Islet of Langerhans (tissue), 1 donor: Measurements from ENCODE around the gene WDSUB1.

Experiments used
- FAIRE-seq: peaks from one replicate; lab custom pipeline; 2011; peaks lifted over from hg19 to GRCh38; lab: Jason Lieb, UNC

The WDSUB1 gene

GRCh38 chr2:159195697-159196096 lies 90.8 kb downstream of the WDSUB1 start:
- no peak for FAIRE-seq

DNA sequence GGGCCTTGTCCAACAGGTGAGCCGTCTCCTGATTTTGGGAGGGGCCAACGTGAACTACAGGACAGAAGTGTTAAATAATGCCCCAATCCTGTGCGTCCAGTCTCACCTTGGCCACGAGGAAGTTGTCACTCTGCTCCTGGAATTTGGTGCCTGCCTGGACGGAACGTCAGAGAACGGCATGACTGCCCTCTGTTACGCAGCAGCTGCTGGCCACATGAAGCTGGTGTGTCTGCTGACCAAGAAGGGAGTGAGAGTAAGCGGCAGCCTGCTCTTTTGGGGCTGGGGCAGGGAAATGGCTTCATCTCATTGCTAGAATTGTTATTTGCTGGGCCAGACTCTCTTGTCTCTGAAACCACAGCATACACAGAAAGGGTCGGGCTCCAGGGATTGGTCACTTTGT lies 92.3 kb downstream of the WDSUB1 start:
- FAIRE-seq, result no peak

GRCh38 chr2:159193791-159194190 lies 92.7 kb downstream of the WDSUB1 start:
- FAIRE-seq, result no peak

DNA sequence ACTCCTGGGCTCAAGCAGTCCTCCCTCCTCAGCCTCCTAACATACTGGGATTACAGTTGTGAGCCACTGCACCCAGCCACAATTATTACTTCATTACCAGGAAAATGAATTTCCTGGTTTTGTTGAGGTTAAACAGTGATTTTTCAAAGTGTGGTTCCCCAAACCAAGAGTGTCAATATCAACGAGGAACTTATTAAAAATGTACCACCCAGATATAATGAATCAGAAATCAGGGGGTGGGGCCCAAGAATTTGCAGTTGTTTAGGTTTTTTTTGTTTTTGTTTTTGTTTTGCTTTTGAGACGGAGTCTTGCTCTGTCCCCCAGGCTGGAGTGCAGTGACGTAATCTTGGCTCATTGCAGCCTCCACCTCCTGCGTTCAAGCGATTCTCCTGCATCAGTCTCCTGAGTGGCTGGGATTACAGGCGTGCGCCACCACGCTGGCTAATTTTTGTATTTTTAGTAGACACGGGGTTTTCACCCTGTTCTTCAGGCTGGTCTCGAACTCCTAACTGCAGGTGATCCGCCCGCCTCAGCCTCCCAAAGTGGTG lies 94.1 kb downstream of the WDSUB1 start:
- no peak for FAIRE-seq

GRCh38 chr2:159188449-159188848 lies 98.1 kb downstream of the WDSUB1 start:
- no peak for FAIRE-seq

- no peak for FAIRE-seq
Measured at GRCh38 chr2:159187106-159187505, 99.4 kb downstream of the WDSUB1 start.

DNA sequence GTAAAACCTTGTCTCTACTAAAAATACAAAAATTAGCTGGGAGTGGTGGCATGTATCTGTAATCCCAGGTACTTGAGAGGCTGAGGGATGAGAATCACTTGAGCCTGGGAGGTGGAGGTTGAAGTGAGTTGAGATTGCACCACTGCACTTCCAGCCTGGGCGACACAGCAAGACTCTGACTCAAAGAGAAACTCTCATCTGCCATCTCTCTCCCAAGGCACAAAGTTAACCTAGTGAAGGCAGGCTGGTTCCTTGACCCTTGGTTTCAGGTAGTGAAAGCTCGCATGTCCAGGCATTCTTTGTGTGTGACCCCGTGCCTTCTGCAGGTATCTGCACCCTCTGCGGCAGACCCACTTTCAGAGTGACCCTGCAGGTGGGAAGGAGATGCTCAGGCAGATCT lies 100.0 kb downstream of the WDSUB1 start:
- FAIRE-seq, result no peak
